HG02884 (cell line): Measurements from ENCODE around the gene VWF.
"Not testable (repeated sequence)": the region's sequence is repeated elsewhere in the genome, so short reads cannot be mapped to it uniquely, and the experiment has no call there.

ENCODE experiments used
- ATAC-seq: cut with Tn5 transposase; IDR thresholded peaks from one replicate; pipeline ENCODE4 v1.9.1; 2021; ENCODE audit warnings: mild to moderate bottlenecking, moderate library complexity; ENCODE audit not compliant: unreplicated experiment

The VWF gene

GRCh38 chr12:6106218-6106617 lies 18.3 kb downstream of the VWF start:
- no peak for ATAC-seq

GRCh38 chr12:6104842-6105241 lies 19.6 kb downstream of the VWF start:
- ATAC-seq: no peak

DNA sequence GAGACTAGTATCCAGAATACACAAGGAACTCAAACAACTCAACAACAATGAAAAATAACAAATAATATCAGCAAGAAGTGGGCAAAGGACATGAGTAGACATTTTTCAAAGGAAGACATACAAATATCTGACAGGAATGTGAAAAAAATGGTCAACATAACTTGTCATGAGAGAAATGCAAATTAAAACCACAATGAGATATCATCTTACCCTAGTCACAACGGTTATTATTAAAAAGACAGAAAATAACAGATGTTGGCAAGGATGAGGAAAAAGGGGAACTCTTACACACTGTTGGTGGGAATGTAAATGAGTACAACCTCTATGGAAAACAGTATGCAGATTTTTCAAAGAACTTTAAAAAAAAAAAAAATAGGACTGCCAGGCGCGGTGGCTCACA lies 20.4 kb downstream of the VWF start:
- ATAC-seq: no peak

DNA sequence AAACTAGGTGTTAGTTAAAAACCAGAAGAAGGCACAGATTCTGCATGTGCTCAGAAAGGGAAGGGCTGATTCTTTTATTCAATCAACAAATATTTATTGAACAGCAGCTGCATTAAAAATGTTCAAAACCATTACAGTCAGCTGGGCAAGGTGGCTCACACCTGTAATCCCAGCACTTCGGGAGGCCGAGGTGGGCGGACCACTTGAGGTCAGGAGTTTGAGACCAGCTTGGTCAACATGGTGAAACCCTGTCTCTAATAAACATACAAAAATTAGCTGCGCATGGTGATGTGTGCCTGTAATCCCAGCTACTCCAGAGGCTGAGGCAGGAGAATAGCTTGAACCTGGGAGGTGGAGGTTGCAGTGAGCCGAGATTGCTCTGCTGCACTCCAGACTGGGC lies 22.4 kb downstream of the VWF start:
- ATAC-seq: not testable (repeated sequence)

GRCh38 chr12:6099316-6099715 lies 25.2 kb downstream of the VWF start:
- no peak for ATAC-seq

DNA sequence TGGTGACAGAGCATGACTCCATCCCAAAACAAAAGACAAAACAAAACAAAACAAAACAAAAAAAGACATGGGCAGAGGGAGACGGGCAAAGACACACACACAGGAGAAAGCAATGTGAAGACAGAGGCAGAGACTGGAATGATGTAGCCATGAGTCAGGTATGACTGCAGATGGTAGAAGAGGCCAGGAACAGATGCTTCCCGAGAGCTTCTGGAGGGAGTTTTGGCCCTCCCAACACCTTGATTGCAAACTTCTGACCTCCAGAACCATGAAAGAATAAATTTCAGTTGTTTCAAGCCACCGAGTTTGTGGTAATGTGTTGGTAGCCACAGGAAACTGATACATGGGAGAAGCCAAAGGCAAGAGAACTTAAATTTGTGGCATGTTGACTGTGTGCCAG lies 27.1 kb downstream of the VWF start:
- no peak for ATAC-seq

DNA sequence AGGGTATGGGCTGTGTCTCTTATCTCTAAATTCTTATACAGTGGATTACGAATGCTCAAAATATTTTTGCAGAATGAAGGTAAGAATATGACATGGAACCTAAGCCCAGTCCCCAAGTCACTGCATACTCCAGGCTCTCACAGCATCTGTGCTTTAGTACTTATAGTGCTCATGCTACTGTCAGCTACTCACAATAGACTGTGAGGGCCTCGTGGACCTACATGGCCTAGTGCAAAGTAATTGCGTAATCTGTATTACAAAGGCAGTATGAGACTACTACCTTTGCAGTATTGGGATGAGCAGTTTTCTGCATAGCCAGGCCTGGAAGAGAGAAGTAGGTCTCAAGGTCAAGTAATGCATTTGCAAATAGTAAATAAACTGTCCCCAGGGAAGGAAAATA lies 27.9 kb downstream of the VWF start:
- ATAC-seq: no peak

DNA sequence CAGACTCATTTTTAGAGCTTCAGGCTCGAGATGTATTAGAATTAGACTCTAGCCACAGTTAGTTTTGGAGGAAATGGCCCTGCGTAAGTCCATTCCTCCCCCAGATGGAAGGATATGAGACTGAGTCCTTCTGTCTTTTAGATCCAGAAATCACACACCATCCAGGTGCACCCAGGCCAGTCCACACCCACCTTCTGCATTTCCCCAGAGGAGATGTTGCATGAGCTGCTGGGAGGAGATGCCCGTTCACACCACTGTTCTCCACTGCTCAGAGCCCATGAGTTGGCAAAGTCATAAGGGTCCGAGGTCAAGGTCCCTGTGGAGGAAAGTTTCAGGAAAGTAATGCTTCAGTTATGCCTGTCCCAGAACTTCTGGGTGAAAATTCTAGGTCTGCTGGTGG lies 29.2 kb downstream of the VWF start:
- no peak for ATAC-seq

DNA sequence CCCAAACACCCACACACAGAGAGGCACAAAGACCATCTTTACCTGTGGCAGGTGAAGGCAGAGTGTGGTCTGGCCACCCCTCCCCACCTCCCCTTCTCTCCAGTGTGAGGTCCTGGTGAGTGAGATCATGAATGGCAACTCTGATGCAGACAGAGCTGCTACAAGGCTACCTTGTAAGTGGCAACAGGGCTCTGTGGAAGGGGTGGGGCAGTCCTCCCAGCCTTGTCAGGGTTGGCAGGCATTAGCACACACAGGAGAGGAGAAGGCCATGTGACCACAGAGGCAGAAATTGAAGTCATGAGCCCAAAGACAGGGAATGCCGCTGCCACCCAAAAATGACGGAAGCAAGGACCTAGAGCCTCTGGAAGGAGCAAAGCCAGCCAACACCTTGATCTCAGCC lies 30.7 kb downstream of the VWF start:
- no peak for ATAC-seq

DNA sequence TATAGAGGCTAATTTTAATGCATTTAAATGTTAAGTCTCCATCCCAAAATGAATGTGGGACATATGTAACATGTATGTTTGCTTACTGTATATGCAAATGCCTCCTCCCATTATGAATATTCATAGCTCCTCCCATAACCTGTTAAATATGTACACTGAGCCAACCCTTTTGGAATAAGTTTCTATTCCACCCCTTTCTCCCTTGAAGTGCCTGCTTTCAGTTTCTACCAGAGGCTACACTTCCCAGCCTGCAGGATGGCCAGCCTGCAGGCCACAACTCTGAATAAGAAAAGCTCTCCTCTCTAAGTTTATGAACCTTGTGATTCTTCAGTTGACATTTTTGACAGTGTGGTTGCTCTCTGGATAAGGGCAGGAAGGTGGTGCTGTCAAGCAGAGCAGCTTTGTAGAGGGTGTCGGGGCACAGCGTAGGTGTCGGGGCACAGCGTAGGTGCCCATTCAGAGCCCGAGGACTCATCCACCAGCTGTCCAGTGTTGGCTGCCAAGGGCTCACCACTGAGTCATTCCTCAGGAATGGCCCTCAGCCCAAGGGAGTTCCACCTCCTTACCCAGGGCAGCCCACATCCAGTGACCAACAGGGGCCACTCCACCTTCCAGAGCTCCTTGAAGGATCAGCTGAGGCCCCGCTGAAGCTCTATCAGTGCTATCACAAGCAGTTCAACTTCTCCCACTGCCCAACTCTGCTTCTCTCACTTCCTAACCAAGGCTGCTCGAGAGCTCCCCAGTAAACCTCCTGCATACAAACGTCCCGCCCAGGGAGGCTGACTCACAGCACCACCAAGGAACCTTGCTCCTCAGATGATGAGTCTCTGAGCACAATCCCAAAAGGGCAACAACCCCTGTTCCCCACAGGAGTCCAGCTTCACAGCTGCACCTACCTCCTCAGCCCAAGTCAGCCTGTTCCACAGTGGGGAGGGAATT lies 31.4 kb downstream of the VWF start:
- no peak for ATAC-seq

DNA sequence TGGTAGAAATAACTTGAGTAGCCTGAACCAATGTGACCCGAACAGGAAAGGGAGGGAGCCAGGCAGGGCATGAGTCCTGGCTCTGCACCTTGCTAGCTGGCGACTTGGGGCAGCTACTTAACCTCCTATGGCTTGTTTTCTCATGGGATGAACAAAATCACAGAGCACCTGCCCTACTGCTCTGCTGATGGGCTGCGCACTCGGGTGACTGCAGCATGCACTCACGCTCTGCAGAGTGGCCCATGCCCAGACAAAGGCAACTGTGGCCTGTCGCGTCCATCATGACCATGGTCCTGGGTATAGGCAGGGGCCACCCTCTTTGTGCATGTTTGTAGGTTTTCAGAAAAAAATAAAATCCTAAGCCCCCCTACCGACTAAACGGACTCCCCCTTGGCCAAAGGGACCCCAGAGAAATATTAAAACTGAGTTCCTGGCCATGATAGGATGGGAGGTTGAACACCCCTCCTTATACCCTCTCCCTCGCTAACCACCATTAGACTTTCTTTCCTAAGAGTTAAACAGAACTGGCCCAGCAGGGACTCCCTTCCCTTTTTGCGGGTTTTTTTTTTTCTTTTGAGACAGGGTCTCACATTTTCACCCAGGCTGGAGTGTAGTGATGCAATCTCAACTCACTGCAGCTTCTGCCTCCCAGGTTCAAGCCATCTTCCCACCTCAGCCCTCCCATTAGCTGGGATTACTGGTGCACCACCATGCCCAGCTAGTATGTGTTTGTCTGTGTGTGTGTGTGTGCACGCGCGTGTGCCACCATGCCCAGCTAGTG lies 32.5 kb downstream of the VWF start:
- ATAC-seq: no peak

DNA sequence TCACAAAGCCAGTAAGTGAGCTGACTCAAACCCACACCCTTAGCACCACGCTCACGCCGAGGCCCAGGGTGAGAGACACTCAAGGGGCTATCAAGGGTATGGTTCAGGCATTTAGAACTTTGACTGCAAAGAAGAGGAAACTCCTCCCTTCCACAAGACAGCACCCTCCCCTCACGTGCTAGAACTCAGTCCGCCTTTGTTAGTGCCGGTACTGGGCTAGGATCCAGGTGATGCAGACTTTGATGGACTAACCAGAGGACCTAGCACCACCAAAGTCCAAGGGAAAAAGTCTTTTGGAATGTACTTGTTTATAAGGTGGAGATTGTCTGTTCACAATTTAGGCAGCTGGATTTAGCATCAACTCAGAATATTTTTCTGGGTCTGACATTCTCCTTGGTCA lies 33.7 kb downstream of the VWF start:
- no peak for ATAC-seq

GRCh38 chr12:6088921-6089747 lies 35.3 kb downstream of the VWF start:
- no peak for ATAC-seq

DNA sequence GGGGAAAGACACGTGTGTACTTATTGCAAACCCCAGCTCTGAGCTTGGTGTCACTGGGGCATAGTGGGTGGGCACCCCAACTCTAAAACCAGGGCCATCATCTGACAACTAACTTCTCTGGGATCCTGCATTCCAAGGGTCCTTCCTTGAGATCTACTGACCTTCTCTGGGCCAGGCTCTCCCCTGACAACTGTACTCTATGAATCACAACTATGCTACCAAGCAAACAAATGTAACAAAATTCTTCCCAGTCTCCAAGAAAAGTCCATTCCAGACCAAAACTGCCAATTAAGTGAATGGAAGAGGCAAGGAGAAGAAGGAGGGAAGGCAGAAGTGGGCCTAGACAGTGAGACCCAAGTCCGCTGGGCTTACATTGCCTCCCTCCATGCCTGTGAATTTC lies 38.2 kb downstream of the VWF start:
- ATAC-seq: no peak

GRCh38 chr12:6085841-6086240 lies 38.6 kb downstream of the VWF start:
- ATAC-seq: no peak

DNA sequence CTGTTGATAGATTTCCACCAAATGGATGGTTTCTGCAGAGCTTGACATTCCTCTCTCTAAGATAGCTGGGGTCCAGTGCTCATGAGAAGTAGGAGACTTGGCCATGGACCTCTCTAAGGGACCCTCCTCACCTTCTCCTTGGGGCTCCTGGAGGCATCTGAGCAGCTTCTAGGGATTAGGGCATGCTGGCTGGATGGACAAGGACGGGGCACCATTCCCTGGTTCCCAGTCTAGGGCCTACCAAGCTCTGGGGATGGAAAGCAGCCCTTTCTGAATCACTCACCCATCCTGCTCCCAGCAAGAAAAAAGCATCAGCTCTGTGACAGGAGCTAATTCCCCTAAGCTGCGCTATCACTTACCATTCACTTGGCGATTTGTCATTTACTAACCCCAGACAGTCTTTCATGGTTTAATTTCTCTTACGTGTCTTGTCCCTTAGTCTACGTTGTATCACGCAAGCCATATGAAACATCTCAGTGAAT lies 39.5 kb downstream of the VWF start:
- ATAC-seq: no peak

DNA sequence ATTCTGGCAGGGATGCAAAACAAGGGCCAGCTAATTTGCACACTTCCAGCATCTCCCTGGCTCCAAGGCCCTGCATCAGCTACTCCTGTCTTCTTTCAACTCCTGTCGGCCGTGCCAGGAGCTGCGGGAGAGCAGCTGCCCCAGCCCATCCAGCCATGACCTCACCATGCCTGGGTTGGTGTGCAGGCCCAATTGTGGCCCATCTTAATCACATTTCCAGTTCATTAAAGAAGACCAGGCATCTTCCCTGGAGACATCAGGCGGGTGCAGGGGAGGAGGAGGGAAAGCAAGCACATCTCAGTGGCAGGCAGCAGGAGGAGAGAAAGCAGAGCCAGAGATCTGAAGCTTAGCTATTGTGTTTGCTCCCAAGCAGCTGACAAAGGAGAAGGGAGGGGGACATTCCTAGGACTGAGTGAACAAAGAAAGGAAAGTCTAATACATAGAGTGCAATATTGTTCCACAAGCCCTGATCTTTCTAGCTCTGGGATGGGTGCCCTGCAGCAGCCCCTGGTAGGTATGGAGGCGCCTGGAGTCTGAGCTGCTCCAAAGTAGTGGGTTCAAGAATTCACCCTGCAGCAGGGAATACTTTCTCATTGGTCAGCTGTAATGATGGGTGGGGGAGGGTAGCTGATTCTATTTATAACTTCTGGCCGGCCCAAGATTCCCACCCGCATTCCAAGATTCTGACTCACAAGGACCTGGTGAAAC lies 40.1 kb downstream of the VWF start:
- ATAC-seq: no peak

- no peak for ATAC-seq
These were observed 40.9 kb downstream of the VWF start for GRCh38 chr12:6083601-6084000.

DNA sequence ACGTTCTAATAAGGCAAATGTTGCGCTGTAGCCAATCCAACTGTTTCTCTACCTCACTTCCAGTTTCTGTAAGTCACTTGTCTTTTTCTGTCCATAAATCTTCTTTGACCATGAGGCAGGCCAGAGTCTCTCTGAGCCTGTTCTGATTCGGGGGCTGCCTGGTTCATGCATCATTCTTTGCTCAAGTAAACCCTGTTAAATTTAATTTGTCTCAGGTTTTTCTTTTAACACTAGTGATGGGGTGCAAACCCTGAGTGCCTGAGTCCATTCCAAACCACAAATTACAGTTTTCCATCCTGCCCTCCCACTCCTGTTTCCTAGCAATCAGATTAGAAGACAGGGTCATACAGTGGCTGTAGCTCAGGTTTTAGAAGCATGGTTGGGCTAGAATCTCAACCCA lies 41.9 kb downstream of the VWF start:
- ATAC-seq: no peak
